ENCODE measurements around the gene KRT28. TPM values are rescaled to one million over a fixed set of nuclear protein-coding genes. Genes with fewer than 3 reads are reported as not detected.

Gene KRT28
- total RNA-seq, 120 experiments from 2014 or later, result not detected

Other genes with a start within 250 kb of the KRT28 start
- under 1 TPM in 4 of 120 experiments, not detected in 116; 0.25 to 0.49 (median 0.30) TPM for gene CCR7, start 234.5 kb downstream of the KRT28 start, total RNA-seq
- gene SMARCE1, start 152.1 kb downstream of the KRT28 start, total RNA-seq, result 10 to 100 TPM; 34.6 to 67.5 (median 47.0) TPM
- gene KRT222, start 134.8 kb downstream of the KRT28 start, total RNA-seq, result 10 to 100 TPM in 119 of 120 experiments, 1 to 10 TPM in 1; 6.5 to 49.1 (median 34.2) TPM
- not detected for gene KRT24, start 96.2 kb downstream of the KRT28 start, total RNA-seq
- gene KRT25, start 44.6 kb downstream of the KRT28 start, total RNA-seq, result not detected
- not detected for gene KRT26, start 27.8 kb downstream of the KRT28 start, total RNA-seq
- not detected for gene KRT27, start 17.4 kb downstream of the KRT28 start, total RNA-seq
- gene KRT10, start 22.7 kb upstream of the KRT28 start, total RNA-seq, result 10 to 100 TPM; 10.8 to 35.3 (median 21.8) TPM
- gene KRT12, start 67.3 kb upstream of the KRT28 start, total RNA-seq, result 1 to 10 TPM in 1 of 120 experiments, under 1 TPM in 1, not detected in 118; 0.19 to 1.4 TPM
- gene KRT20, start 85.3 kb upstream of the KRT28 start, total RNA-seq, result not detected
- 1 to 10 TPM in 1 of 120 experiments, under 1 TPM in 1, not detected in 118; 0.71 to 1.7 TPM for gene KRT23, start 137.7 kb upstream of the KRT28 start, total RNA-seq
- gene KRT39, start 167.0 kb upstream of the KRT28 start, total RNA-seq, result under 1 TPM in 1 of 120 experiments, not detected in 119; 0.40 TPM
- gene KRT40, start 184.4 kb upstream of the KRT28 start, total RNA-seq, result under 1 TPM in 2 of 120 experiments, not detected in 118; 0.22 to 0.40 TPM
- gene KRTAP3-3, start 194.2 kb upstream of the KRT28 start, total RNA-seq, result not detected
- not detected for gene KRTAP3-2, start 199.9 kb upstream of the KRT28 start, total RNA-seq
- not detected for gene KRTAP3-1, start 209.2 kb upstream of the KRT28 start, total RNA-seq
- not detected for gene KRTAP1-5, start 227.2 kb upstream of the KRT28 start, total RNA-seq
- gene KRTAP1-4, start 230.2 kb upstream of the KRT28 start, total RNA-seq, result not detected
- not detected for gene KRTAP1-3, start 234.9 kb upstream of the KRT28 start, total RNA-seq
- not detected for gene KRTAP1-1, start 241.5 kb upstream of the KRT28 start, total RNA-seq
- gene KRTAP2-1, start 247.4 kb upstream of the KRT28 start, total RNA-seq, result not detected

Measured in dorsolateral prefrontal cortex (tissue), 118 donors.